ENCODE results near the gene NMS.
"Not testable (repeated sequence)": the region's sequence is repeated elsewhere in the genome, so short reads cannot be mapped to it uniquely, and the experiment has no call there.

Gene NMS

GRCh38 chr2:100429726-100430125, 40.6 kb upstream of the NMS start:
- H3K27ac ChIP-seq (ENCODE audit: low read depth, low read length) = no peak overlapping the region
- H3K4me1 ChIP-seq (ENCODE audit: control insufficient read depth in 5 of 5, insufficient read depth in 5 of 5, low read length in 5 of 5) = peaks cover 0 to 3% (median 0%) of the 10 kb centered on the region in 5 donors
- H3K36me3 ChIP-seq (ENCODE audit: control insufficient read depth in 5 of 5, insufficient read depth in 5 of 5, low read length in 5 of 5) = no peaks in the 10 kb centered on the region
- H3K4me3 ChIP-seq (ENCODE audit: low read depth in 1 of 5, low read length in 5 of 5) = no peak overlapping the region
- H3K9ac ChIP-seq (ENCODE audit: low read length in 5 of 5) = no peak overlapping the region
- H3K9me3 ChIP-seq (ENCODE audit: control insufficient read depth in 5 of 5, low read length in 5 of 5) = no peaks in the 10 kb centered on the region
- peaks cover 0 to 6% (median 0%) of the 10 kb centered on the region in 5 donors for H3K27me3 ChIP-seq (ENCODE audit: control insufficient read depth in 5 of 5, insufficient read depth in 4 of 5, low read length in 5 of 5)

- Histone ChIP-seq H3K9ac (ENCODE audit: low read length in 5 of 5) (no peak overlapping the region), H3K27ac (ENCODE audit: low read depth, low read length) (no peak overlapping the region), H3K4me3 (ENCODE audit: low read depth in 1 of 5, low read length in 5 of 5) (no peak overlapping the region), H3K4me1 (ENCODE audit: control insufficient read depth in 5 of 5, insufficient read depth in 5 of 5, low read length in 5 of 5) (no peaks in the 10 kb centered on the region), H3K9me3 (ENCODE audit: control insufficient read depth in 5 of 5, low read length in 5 of 5) (no peaks in the 10 kb centered on the region), H3K27me3 (ENCODE audit: control insufficient read depth in 5 of 5, insufficient read depth in 4 of 5, low read length in 5 of 5) (peaks cover 0 to 4% (median 0%) of the 10 kb centered on the region in 5 donors), H3K36me3 (ENCODE audit: control insufficient read depth in 5 of 5, insufficient read depth in 5 of 5, low read length in 5 of 5) (no peaks in the 10 kb centered on the region)
Measured at GRCh38 chr2:100437751-100438150, 32.5 kb upstream of the NMS start.

- Histone ChIP-seq H3K4me3 (ENCODE audit: low read depth in 1 of 5, low read length in 5 of 5) (no peak overlapping the region), H3K4me1 (ENCODE audit: control insufficient read depth in 5 of 5, insufficient read depth in 5 of 5, low read length in 5 of 5) (no peaks in the 10 kb centered on the region), H3K27ac (ENCODE audit: low read depth, low read length) (no peak overlapping the region), H3K9me3 (ENCODE audit: control insufficient read depth in 5 of 5, low read length in 5 of 5) (no peaks in the 10 kb centered on the region), H3K27me3 (ENCODE audit: control insufficient read depth in 5 of 5, insufficient read depth in 4 of 5, low read length in 5 of 5) (no peaks in the 10 kb centered on the region), H3K9ac (ENCODE audit: low read length in 5 of 5) (no peak overlapping the region), H3K36me3 (ENCODE audit: control insufficient read depth in 5 of 5, insufficient read depth in 5 of 5, low read length in 5 of 5) (no peaks in the 10 kb centered on the region)
Measured at GRCh38 chr2:100446696-100447095, 23.6 kb upstream of the NMS start.

GRCh38 chr2:100451092-100451491, 19.2 kb upstream of the NMS start:
- no peaks in the 10 kb centered on the region for H3K4me1 ChIP-seq (ENCODE audit: control insufficient read depth in 5 of 5, insufficient read depth in 5 of 5, low read length in 5 of 5)
- H3K36me3 ChIP-seq (ENCODE audit: control insufficient read depth in 5 of 5, insufficient read depth in 5 of 5, low read length in 5 of 5) = no peaks in the 10 kb centered on the region
- no peak overlapping the region for H3K27ac ChIP-seq (ENCODE audit: low read depth, low read length)
- no peaks in the 10 kb centered on the region for H3K27me3 ChIP-seq (ENCODE audit: control insufficient read depth in 5 of 5, insufficient read depth in 4 of 5, low read length in 5 of 5)
- H3K4me3 ChIP-seq (ENCODE audit: low read depth in 1 of 5, low read length in 5 of 5) = no peak overlapping the region
- no peak overlapping the region for H3K9ac ChIP-seq (ENCODE audit: low read length in 5 of 5)
- peaks cover 0 to 5% (median 0%) of the 10 kb centered on the region in 5 donors for H3K9me3 ChIP-seq (ENCODE audit: control insufficient read depth in 5 of 5, low read length in 5 of 5)

GRCh38 chr2:100451734-100452133, 18.5 kb upstream of the NMS start:
- H3K36me3 ChIP-seq (ENCODE audit: control insufficient read depth in 5 of 5, insufficient read depth in 5 of 5, low read length in 5 of 5) = no peaks in the 10 kb centered on the region
- no peak overlapping the region for H3K4me3 ChIP-seq (ENCODE audit: low read depth in 1 of 5, low read length in 5 of 5)
- H3K27ac ChIP-seq (ENCODE audit: low read depth, low read length) = no peak overlapping the region
- no peaks in the 10 kb centered on the region for H3K27me3 ChIP-seq (ENCODE audit: control insufficient read depth in 5 of 5, insufficient read depth in 4 of 5, low read length in 5 of 5)
- H3K4me1 ChIP-seq (ENCODE audit: control insufficient read depth in 5 of 5, insufficient read depth in 5 of 5, low read length in 5 of 5) = no peaks in the 10 kb centered on the region
- H3K9me3 ChIP-seq (ENCODE audit: control insufficient read depth in 5 of 5, low read length in 5 of 5) = peaks cover 0 to 5% (median 2%) of the 10 kb centered on the region in 5 donors
- H3K9ac ChIP-seq (ENCODE audit: low read length in 5 of 5) = no peak overlapping the region

GRCh38 chr2:100453853-100454252, 16.4 kb upstream of the NMS start:
- Histone ChIP-seq H3K9me3 (ENCODE audit: control insufficient read depth in 5 of 5, low read length in 5 of 5) (peaks cover 0 to 16% (median 10%) of the 10 kb centered on the region in 5 donors), H3K27ac (ENCODE audit: low read depth, low read length) (no peak overlapping the region), H3K27me3 (ENCODE audit: control insufficient read depth in 5 of 5, insufficient read depth in 4 of 5, low read length in 5 of 5) (no peaks in the 10 kb centered on the region), H3K4me3 (ENCODE audit: low read depth in 1 of 5, low read length in 5 of 5) (no peak overlapping the region), H3K4me1 (ENCODE audit: control insufficient read depth in 5 of 5, insufficient read depth in 5 of 5, low read length in 5 of 5) (no peaks in the 10 kb centered on the region), H3K9ac (ENCODE audit: low read length in 5 of 5) (no peak overlapping the region), H3K36me3 (ENCODE audit: control insufficient read depth in 5 of 5, insufficient read depth in 5 of 5, low read length in 5 of 5) (no peaks in the 10 kb centered on the region)

GRCh38 chr2:100456357-100456756, 13.9 kb upstream of the NMS start:
- not testable (repeated sequence) for H3K27ac ChIP-seq (ENCODE audit: low read depth, low read length); H3K4me1 ChIP-seq (ENCODE audit: control insufficient read depth in 5 of 5, insufficient read depth in 5 of 5, low read length in 5 of 5); H3K27me3 ChIP-seq (ENCODE audit: control insufficient read depth in 5 of 5, insufficient read depth in 4 of 5, low read length in 5 of 5); H3K36me3 ChIP-seq (ENCODE audit: control insufficient read depth in 5 of 5, insufficient read depth in 5 of 5, low read length in 5 of 5); H3K4me3 ChIP-seq (ENCODE audit: low read depth in 1 of 5, low read length in 5 of 5); H3K9ac ChIP-seq (ENCODE audit: low read length in 5 of 5)
- peaks cover 0 to 16% (median 11%) of the 10 kb centered on the region in 5 donors for H3K9me3 ChIP-seq (ENCODE audit: control insufficient read depth in 5 of 5, low read length in 5 of 5)

- no peaks in the 10 kb centered on the region for H3K27me3 ChIP-seq (ENCODE audit: control insufficient read depth in 5 of 5, insufficient read depth in 4 of 5, low read length in 5 of 5)
- H3K4me3 ChIP-seq (ENCODE audit: low read depth in 1 of 5, low read length in 5 of 5) = no peak overlapping the region
- H3K4me1 ChIP-seq (ENCODE audit: control insufficient read depth in 5 of 5, insufficient read depth in 5 of 5, low read length in 5 of 5) = no peaks in the 10 kb centered on the region
- H3K36me3 ChIP-seq (ENCODE audit: control insufficient read depth in 5 of 5, insufficient read depth in 5 of 5, low read length in 5 of 5) = no peaks in the 10 kb centered on the region
- H3K9ac ChIP-seq (ENCODE audit: low read length in 5 of 5) = no peak overlapping the region
- peaks cover 0 to 16% (median 9%) of the 10 kb centered on the region in 5 donors for H3K9me3 ChIP-seq (ENCODE audit: control insufficient read depth in 5 of 5, low read length in 5 of 5)
- H3K27ac ChIP-seq (ENCODE audit: low read depth, low read length) = no peak overlapping the region
Measured at GRCh38 chr2:100460904-100461530, 9.3 kb upstream of the NMS start.

GRCh38 chr2:100470898-100471514, 724 bp downstream of the NMS start:
- Histone ChIP-seq H3K9me3 (ENCODE audit: control insufficient read depth in 5 of 5, low read length in 5 of 5) (no peaks in the 10 kb centered on the region), H3K9ac (ENCODE audit: low read length in 5 of 5) (no peak overlapping the region), H3K4me3 (ENCODE audit: low read depth in 1 of 5, low read length in 5 of 5) (no peak overlapping the region), H3K36me3 (ENCODE audit: control insufficient read depth in 5 of 5, insufficient read depth in 5 of 5, low read length in 5 of 5) (no peaks in the 10 kb centered on the region), H3K27me3 (ENCODE audit: control insufficient read depth in 5 of 5, insufficient read depth in 4 of 5, low read length in 5 of 5) (peaks cover 0 to 10% (median 7%) of the 10 kb centered on the region in 5 donors), H3K4me1 (ENCODE audit: control insufficient read depth in 5 of 5, insufficient read depth in 5 of 5, low read length in 5 of 5) (no peaks in the 10 kb centered on the region), H3K27ac (ENCODE audit: low read depth, low read length) (no peak overlapping the region)

GRCh38 chr2:100476606-100477005, 6.3 kb downstream of the NMS start:
- Histone ChIP-seq H3K36me3 (ENCODE audit: control insufficient read depth in 5 of 5, insufficient read depth in 5 of 5, low read length in 5 of 5) (no peaks in the 10 kb centered on the region), H3K27me3 (ENCODE audit: control insufficient read depth in 5 of 5, insufficient read depth in 4 of 5, low read length in 5 of 5) (peaks cover 0 to 5% (median 0%) of the 10 kb centered on the region in 5 donors), H3K9me3 (ENCODE audit: control insufficient read depth in 5 of 5, low read length in 5 of 5) (no peaks in the 10 kb centered on the region), H3K4me3 (ENCODE audit: low read depth in 1 of 5, low read length in 5 of 5) (no peak overlapping the region), H3K27ac (ENCODE audit: low read depth, low read length) (no peak overlapping the region), H3K4me1 (ENCODE audit: control insufficient read depth in 5 of 5, insufficient read depth in 5 of 5, low read length in 5 of 5) (no peaks in the 10 kb centered on the region), H3K9ac (ENCODE audit: low read length in 5 of 5) (no peak overlapping the region)

All from subcutaneous abdominal adipose tissue (tissue), 5 donors.